ENCODE measurements around the gene ZNF469.

DNA sequence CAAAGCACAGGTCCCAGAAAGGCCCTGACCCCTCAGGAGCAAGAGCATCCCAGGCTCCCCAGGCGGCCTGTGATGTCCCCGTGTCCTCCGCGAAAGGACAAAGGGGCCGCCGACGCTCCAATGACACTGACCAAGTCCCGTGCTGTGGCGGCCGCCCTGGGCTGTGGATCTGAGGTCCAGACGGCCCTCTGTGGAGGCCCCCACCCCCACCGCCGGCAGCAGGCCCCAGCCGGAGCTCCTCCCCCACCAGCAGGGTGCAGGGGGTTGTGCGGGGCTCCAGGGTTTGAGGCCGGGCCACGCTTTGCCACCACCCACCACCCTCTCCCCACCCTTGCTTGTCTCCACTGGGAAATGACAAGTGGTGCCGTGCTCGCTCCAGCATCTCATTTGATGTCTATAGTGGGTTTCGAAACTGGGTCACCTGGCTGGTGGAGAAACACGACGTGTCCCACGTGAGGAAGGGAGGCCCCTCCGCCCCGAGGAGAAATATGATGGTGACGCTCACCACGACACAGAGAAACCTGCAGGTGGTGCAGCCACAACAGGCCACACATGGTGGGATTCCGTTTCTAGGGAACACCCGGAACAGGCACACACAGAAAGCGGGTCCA is 31.2 kb upstream of the ZNF469 start:
- TF ChIP-seq, protein P1, sequence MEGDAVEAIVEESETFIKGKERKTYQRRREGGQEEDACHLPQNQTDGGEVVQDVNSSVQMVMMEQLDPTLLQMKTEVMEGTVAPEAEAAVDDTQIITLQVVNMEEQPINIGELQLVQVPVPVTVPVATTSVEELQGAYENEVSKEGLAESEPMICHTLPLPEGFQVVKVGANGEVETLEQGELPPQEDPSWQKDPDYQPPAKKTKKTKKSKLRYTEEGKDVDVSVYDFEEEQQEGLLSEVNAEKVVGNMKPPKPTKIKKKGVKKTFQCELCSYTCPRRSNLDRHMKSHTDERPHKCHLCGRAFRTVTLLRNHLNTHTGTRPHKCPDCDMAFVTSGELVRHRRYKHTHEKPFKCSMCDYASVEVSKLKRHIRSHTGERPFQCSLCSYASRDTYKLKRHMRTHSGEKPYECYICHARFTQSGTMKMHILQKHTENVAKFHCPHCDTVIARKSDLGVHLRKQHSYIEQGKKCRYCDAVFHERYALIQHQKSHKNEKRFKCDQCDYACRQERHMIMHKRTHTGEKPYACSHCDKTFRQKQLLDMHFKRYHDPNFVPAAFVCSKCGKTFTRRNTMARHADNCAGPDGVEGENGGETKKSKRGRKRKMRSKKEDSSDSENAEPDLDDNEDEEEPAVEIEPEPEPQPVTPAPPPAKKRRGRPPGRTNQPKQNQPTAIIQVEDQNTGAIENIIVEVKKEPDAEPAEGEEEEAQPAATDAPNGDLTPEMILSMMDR (IDR thresholded peaks at IDR 0.05) = no peak
- TF ChIP-seq EP300 (IDR thresholded peaks at IDR 0.05) = no peak
